H1 (cell line): ENCODE measurements around the gene PPP4R1. TPM values are rescaled to one million over a fixed set of nuclear protein-coding genes. Genes with fewer than 3 reads are reported as not detected.

ENCODE experiments used
- CTCF ChIA-PET: fragments of 300-600 bp; sonication (Branson Sonifier 250); formaldehyde crosslinking; loops from one replicate; lab custom pipeline; 2021; ENCODE audit not compliant: partially characterized antibody; lab: Charles Lee
- POLR2A ChIA-PET: fragments of 300-600 bp; sonication (Branson Sonifier 250); formaldehyde crosslinking; loops from one replicate; lab custom pipeline; 2021; ENCODE audit warnings: inconsistent platforms; ENCODE audit not compliant: partially characterized antibody; lab: Charles Lee
- DNase-seq, 2 experiments: peaks; one replicate each; pipeline versions ENCODE4 v3.0.0 to v3.0.0-alpha.2; 2010 to 2022; ENCODE audit warnings: low spot score in 2 of 2, low read depth in 1 of 2, mixed read lengths in 1 of 2
- FAIRE-seq: peaks from 2 replicates; lab custom pipeline; 2011; peaks lifted over from hg19 to GRCh38; lab: Jason Lieb, UNC
- H2AFZ ChIP-seq: 2 replicates; pipeline ENCODE4 v1.8.1; 2012; ENCODE audit warnings: low read length, inconsistent platforms
- H2AK5ac ChIP-seq: 2 replicates; pipeline ENCODE4 v1.6.1; 2013; ENCODE audit warnings: low read depth, low read length
- H2BK120ac ChIP-seq: replicated peaks from 2 replicates; pipeline ENCODE3; 2013; ENCODE audit warnings: low read depth, low read length, inconsistent platforms
- H2BK12ac ChIP-seq: 2 replicates; pipeline ENCODE4 v1.6.1; 2013; ENCODE audit warnings: low read depth, low read length
- H2BK15ac ChIP-seq: 2 replicates; pipeline ENCODE4 v1.6.1; 2013; ENCODE audit warnings: low read length
- H2BK20ac ChIP-seq: 2 replicates; pipeline ENCODE4 v1.6.1; 2013; ENCODE audit warnings: low read length
- H2BK5ac ChIP-seq: 2 replicates; pipeline ENCODE4 v1.6.1; 2013; ENCODE audit warnings: low read depth, low read length
- H3K14ac ChIP-seq: 2 replicates; pipeline ENCODE4 v1.6.1; 2013; ENCODE audit warnings: inconsistent platforms; ENCODE audit not compliant: insufficient read length
- H3K18ac ChIP-seq: 2 replicates; pipeline ENCODE4 v1.6.1; 2013; ENCODE audit warnings: low read length; ENCODE audit errors: extremely low read depth
- H3K23ac ChIP-seq: 2 replicates; pipeline ENCODE4 v1.6.1; 2013; ENCODE audit warnings: inconsistent platforms; ENCODE audit not compliant: insufficient read length
- H3K23me2 ChIP-seq: 2 replicates; pipeline ENCODE4 v1.6.1; 2013; ENCODE audit warnings: low read depth, low read length
- H3K27ac ChIP-seq: 2 replicates; pipeline ENCODE4 v1.6.1; 2011; ENCODE audit warnings: low read depth, low read length, inconsistent platforms
- H3K27me3 ChIP-seq, 4 experiments: replicated peaks in 1 of 4; 1 replicate in 1 of 4; 2 replicates in 3 of 4; pipeline versions ENCODE4 v1.6.1 to v1.8.1; 2011 to 2013; ENCODE audit warnings: low read length in 3 of 4, mild to moderate bottlenecking in 3 of 4, inconsistent platforms in 2 of 4, mixed read lengths in 2 of 4, moderate library complexity in 1 of 4; ENCODE audit not compliant: control insufficient read depth in 3 of 4, insufficient read depth in 3 of 4; ENCODE audit errors: extremely low read depth in 1 of 4
- H3K36me3 ChIP-seq, 4 experiments: 2 replicates each; pipeline versions ENCODE4 v1.6.1 to v1.8.1; 2011 to 2013; ENCODE audit warnings: mild to moderate bottlenecking in 4 of 4, low read length in 3 of 4, moderate library complexity in 2 of 4, control low read depth in 1 of 4, inconsistent platforms in 1 of 4; ENCODE audit not compliant: insufficient read depth in 4 of 4, control insufficient read depth in 2 of 4
- H3K4ac ChIP-seq: replicated peaks from 2 replicates; pipeline ENCODE3; 2013; ENCODE audit warnings: low read length, low read depth, mixed read lengths, inconsistent platforms; ENCODE audit not compliant: insufficient read length
- H3K4me1 ChIP-seq, 4 experiments: replicated peaks in 1 of 4; 1 replicate in 1 of 4; 2 replicates in 3 of 4; pipeline versions ENCODE4 v1.6.1 to v1.8.1; 2011 to 2013; ENCODE audit warnings: low read length in 3 of 4, inconsistent platforms in 2 of 4, mixed read lengths in 1 of 4; ENCODE audit not compliant: insufficient read depth in 4 of 4, control insufficient read depth in 3 of 4
- H3K4me2 ChIP-seq, 2 experiments: 2 replicates each; pipeline versions ENCODE4 v1.6.1 to v1.8.1; 2011 to 2013; ENCODE audit warnings: low read depth in 2 of 2, low read length in 2 of 2, control low read depth in 1 of 2, inconsistent platforms in 1 of 2, mild to moderate bottlenecking in 1 of 2; ENCODE audit not compliant: insufficient read depth in 1 of 2
- H3K4me3 ChIP-seq, 4 experiments: fragments of 200-600, 300-600 bp in 1 of 4; sonication (generic), shearing (Covaris generic), sonication (Bioruptor Twin) in 1 of 4; 2 replicates each; pipeline versions ENCODE4 v1.5.1 to v1.8.1; 2011 to 2016; ENCODE audit warnings: low read length in 4 of 4, low read depth in 3 of 4, control low read depth in 2 of 4, inconsistent platforms in 2 of 4, mild to moderate bottlenecking in 2 of 4, mixed read lengths in 1 of 4, moderate library complexity in 1 of 4; ENCODE audit not compliant: insufficient read depth in 2 of 4; ENCODE audit errors: extremely low read depth in 1 of 4
- H3K56ac ChIP-seq: replicated peaks from 2 replicates; pipeline ENCODE3; 2013; ENCODE audit warnings: low read depth, mild to moderate bottlenecking, mixed read lengths, low read length, inconsistent platforms; ENCODE audit not compliant: insufficient read length
- H3K79me1 ChIP-seq: 2 replicates; pipeline ENCODE4 v1.6.1; 2013; ENCODE audit warnings: low read depth, low read length, control low read depth
- H3K79me2 ChIP-seq, 2 experiments: 2 replicates each; pipeline versions ENCODE4 v1.6.1 to v1.8.1; 2012 to 2013; ENCODE audit warnings: low read length in 2 of 2, mild to moderate bottlenecking in 2 of 2, inconsistent platforms in 1 of 2; ENCODE audit not compliant: insufficient read depth in 2 of 2, control insufficient read depth in 1 of 2
- H3K9ac ChIP-seq, 4 experiments: replicated peaks in 1 of 4; 1 replicate in 1 of 4; 2 replicates in 3 of 4; pipeline versions ENCODE4 v1.6.1 to v1.8.1; 2011 to 2013; ENCODE audit warnings: low read depth in 3 of 4, low read length in 3 of 4, control low read depth in 2 of 4, mild to moderate bottlenecking in 2 of 4, moderate library complexity in 2 of 4, inconsistent platforms in 1 of 4; ENCODE audit errors: extremely low read depth in 1 of 4
- H3K9me3 ChIP-seq, 2 experiments: 2 replicates each; pipeline versions ENCODE4 v1.6.1 to v1.8.1; 2012 to 2013; ENCODE audit warnings: mild to moderate bottlenecking in 2 of 2, moderate library complexity in 2 of 2, control low read depth in 1 of 2, inconsistent platforms in 1 of 2, low read depth in 1 of 2, low read length in 1 of 2, mixed read lengths in 1 of 2; ENCODE audit not compliant: insufficient read depth in 2 of 2
- H4K20me1 ChIP-seq, 2 experiments: replicated peaks in 1 of 2; 2 replicates each; pipeline versions ENCODE3 to v1.8.1; 2011 to 2013; ENCODE audit warnings: inconsistent platforms in 2 of 2, low read length in 2 of 2, mild to moderate bottlenecking in 1 of 2; ENCODE audit not compliant: insufficient read depth in 2 of 2, control insufficient read depth in 1 of 2
- H4K5ac ChIP-seq: 2 replicates; pipeline ENCODE4 v1.6.1; 2013; ENCODE audit warnings: low read length, low read depth, mixed read lengths, inconsistent platforms; ENCODE audit not compliant: insufficient read length
- H4K8ac ChIP-seq: 2 replicates; pipeline ENCODE4 v1.8.0; 2013; ENCODE audit warnings: mild to moderate bottlenecking, moderate library complexity, low read length, inconsistent platforms; ENCODE audit not compliant: insufficient read depth; ENCODE audit errors: extremely low read depth
- H4K91ac ChIP-seq: replicated peaks from 2 replicates; pipeline ENCODE3; 2013; ENCODE audit warnings: low read length, mixed read lengths, inconsistent platforms; ENCODE audit not compliant: insufficient read length
- BRCA1 ChIP-seq: IDR thresholded peaks from 2 replicates; pipeline ENCODE4 v1.6.1; 2012; ENCODE audit warnings: low read depth, low read length, improper control_type of control experiment
- SIX5 ChIP-seq: IDR thresholded peaks from 2 replicates; pipeline ENCODE4 v1.6.1; 2011; ENCODE audit warnings: mild to moderate bottlenecking, low read depth, low read length
- SP2 ChIP-seq: IDR thresholded peaks from 2 replicates; pipeline ENCODE4 v1.6.1; 2012; ENCODE audit warnings: mild to moderate bottlenecking, low read length, inconsistent platforms
- SP4 ChIP-seq: IDR thresholded peaks from 2 replicates; pipeline ENCODE4 v1.6.1; 2012; ENCODE audit warnings: low read length, inconsistent platforms
- SUZ12 ChIP-seq: fragments of 200-600 bp; sonication (generic); IDR thresholded peaks from 2 replicates; pipeline ENCODE4 v1.6.1; 2012; ENCODE audit warnings: mild to moderate bottlenecking, inconsistent platforms, low read length, moderate library complexity, mixed read lengths
- TEAD4 ChIP-seq: IDR thresholded peaks from 2 replicates; pipeline ENCODE4 v1.6.1; 2012; ENCODE audit warnings: low read depth, low read length, inconsistent platforms, mixed read lengths
- WGBS, 2 experiments: shearing (Covaris generic) in 1 of 2; methylation state at CpG; one replicate each; pipeline versions ENCODE4 v1.1.6 to v1.1.7; 2013 to 2015; ENCODE audit warnings: low lambda C conversion rate in 2 of 2, mixed read lengths in 2 of 2, inconsistent platforms in 1 of 2, low coverage in 1 of 2, missing lambda C conversion rate in 1 of 2; ENCODE audit not compliant: insufficient replicate concordance in 2 of 2, insufficient coverage in 1 of 2, insufficient read length in 1 of 2; ENCODE audit errors: extremely low coverage in 1 of 2, missing lambda C conversion rate in 1 of 2; 5-methylcytosine and 5-hydroxymethylcytosine counted together
- polyA plus RNA-seq, 7 experiments: library from polyadenylated mRNA; depleted of rRNA in 3 of 7; stranded (reverse) in 5 of 7; unstranded in 2 of 7; fragments of >200 nt in 5 of 7; fragments of 200-250 nt in 2 of 7; gene quantifications; 1 replicate in 5 of 7; 2 replicates in 1 of 7; 4 replicates in 1 of 7; pipeline versions ENCODE4 v1.2.1 to v1.2.3, GENCODE V29; 2011 to 2013; ENCODE audit warnings: missing spikeins in 2 of 7, mixed read lengths in 2 of 7
- total RNA-seq: library from RNA; stranded (reverse); fragmentation: NEBNext Ultra II Directional; extraction: Animal tissue kit (Norgen Biotek cat#: 25700); gene quantifications from 2 replicates; pipeline ENCODE4 v1.2.1, GENCODE V29; 2021
- TF ChIP-seq, protein P1 (sequence below), 3 experiments: IDR thresholded peaks; 1 replicate in 2 of 3; 2 replicates in 1 of 3; pipeline versions ENCODE4 v1.5.1 to v1.6.1; 2011; ENCODE audit warnings: low read length in 3 of 3, mild to moderate bottlenecking in 3 of 3, inconsistent platforms in 2 of 3, low read depth in 1 of 3, moderate library complexity in 1 of 3; ENCODE audit not compliant: insufficient read depth in 1 of 3; ENCODE audit errors: control extremely low read depth in 1 of 3
- TF ChIP-seq, protein P2 (sequence below): IDR thresholded peaks from 2 replicates; pipeline ENCODE4 v1.6.1; 2012; ENCODE audit warnings: low read length, inconsistent platforms

The PPP4R1 gene
- total and polyA plus RNA-seq, 2 of the 8 experiments (the other 6 are each of a cell fraction or from before 2014, with no cell fraction given) = 67.4 to 96.1 TPM

DNA sequence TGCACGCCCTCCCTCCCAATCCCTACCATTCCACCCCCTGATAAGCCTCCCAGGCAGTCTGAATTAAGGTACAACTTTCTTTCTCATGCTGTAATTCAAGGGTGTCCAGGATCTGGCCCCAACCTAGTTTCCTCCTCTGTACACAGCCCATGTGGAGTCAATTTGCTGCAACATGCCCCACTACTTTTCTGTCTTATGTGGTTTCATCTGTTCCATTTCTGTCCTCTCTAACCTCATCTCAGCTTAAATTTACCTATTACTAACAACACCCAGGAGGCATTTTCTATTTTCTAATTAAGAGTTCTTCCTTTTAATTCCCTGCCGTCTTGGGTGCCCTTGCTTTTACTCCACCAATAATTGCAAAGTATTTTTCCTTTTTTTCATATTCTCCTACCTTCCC is 10.0 kb downstream of the PPP4R1 start:
- no peak overlapping the region for H2AFZ ChIP-seq
- H3K4me3 ChIP-seq = no peak overlapping the region
- no peak overlapping the region for H2AK5ac ChIP-seq
- H3K79me2 ChIP-seq = peaks cover 3 to 93% of the 10 kb centered on the region in 2 experiments; a peak in 3 of 4 replicates
- DNase-seq = no peak
- no peaks in the 10 kb centered on the region for H3K23me2 ChIP-seq
- CTCF ChIA-PET = no interaction called here
- no peak overlapping the region for H4K91ac ChIP-seq
- no peaks in the 10 kb centered on the region; a peak in 1 of 4 replicates for H3K9me3 ChIP-seq
- H4K20me1 ChIP-seq = no peaks in the 10 kb centered on the region
- H2BK120ac ChIP-seq = no peak overlapping the region
- 84% methylated on average over 2 of the region's 2 CpGs; no CpG with 5 or more reads in 1 of the 2 experiments for WGBS, 2 experiments
- no peak overlapping the region for H3K4me2 ChIP-seq
- H3K27ac ChIP-seq = no peak overlapping the region
- no peak overlapping the region for H4K8ac ChIP-seq
- H3K79me1 ChIP-seq = peaks cover 3% of the 10 kb centered on the region; the same call in 1 of the 2 replicates
- H2BK15ac ChIP-seq = no peak overlapping the region
- H3K14ac ChIP-seq = no peak overlapping the region
- H3K4me1 ChIP-seq = peaks cover 0 to 2% (median 0%) of the 10 kb centered on the region in 4 experiments; a peak in 1 of 7 replicates
- H3K4ac ChIP-seq = no peak overlapping the region
- POLR2A ChIA-PET = no interaction called here
- no peak overlapping the region for H3K23ac ChIP-seq
- no peak overlapping the region for H4K5ac ChIP-seq
- no peak overlapping the region for H2BK5ac ChIP-seq
- no peak for FAIRE-seq
- no peak overlapping the region for H3K56ac ChIP-seq
- H3K27me3 ChIP-seq = no peaks in the 10 kb centered on the region
- no peak overlapping the region for H2BK20ac ChIP-seq
- H2BK12ac ChIP-seq = no peak overlapping the region
- H3K18ac ChIP-seq = no peak overlapping the region
- H3K36me3 ChIP-seq = peaks cover 0 to 6% (median 1%) of the 10 kb centered on the region in 4 experiments; a peak in 3 of 8 replicates
- no peak overlapping the region for H3K9ac ChIP-seq
- TF ChIP-seq SP2 (no peak), SUZ12 (no peak), SIX5 (no peak), TEAD4 (no peak), BRCA1 (no peak), SP4 (no peak)
- TF ChIP-seq, protein P1, sequence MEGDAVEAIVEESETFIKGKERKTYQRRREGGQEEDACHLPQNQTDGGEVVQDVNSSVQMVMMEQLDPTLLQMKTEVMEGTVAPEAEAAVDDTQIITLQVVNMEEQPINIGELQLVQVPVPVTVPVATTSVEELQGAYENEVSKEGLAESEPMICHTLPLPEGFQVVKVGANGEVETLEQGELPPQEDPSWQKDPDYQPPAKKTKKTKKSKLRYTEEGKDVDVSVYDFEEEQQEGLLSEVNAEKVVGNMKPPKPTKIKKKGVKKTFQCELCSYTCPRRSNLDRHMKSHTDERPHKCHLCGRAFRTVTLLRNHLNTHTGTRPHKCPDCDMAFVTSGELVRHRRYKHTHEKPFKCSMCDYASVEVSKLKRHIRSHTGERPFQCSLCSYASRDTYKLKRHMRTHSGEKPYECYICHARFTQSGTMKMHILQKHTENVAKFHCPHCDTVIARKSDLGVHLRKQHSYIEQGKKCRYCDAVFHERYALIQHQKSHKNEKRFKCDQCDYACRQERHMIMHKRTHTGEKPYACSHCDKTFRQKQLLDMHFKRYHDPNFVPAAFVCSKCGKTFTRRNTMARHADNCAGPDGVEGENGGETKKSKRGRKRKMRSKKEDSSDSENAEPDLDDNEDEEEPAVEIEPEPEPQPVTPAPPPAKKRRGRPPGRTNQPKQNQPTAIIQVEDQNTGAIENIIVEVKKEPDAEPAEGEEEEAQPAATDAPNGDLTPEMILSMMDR (IDR thresholded peaks at IDR 0.05; ENCODE audit: control extremely low read depth in 1 of 3, insufficient read depth in 1 of 3, low read depth in 1 of 3, low read length in 3 of 3) = no peak
- TF ChIP-seq, protein P2, sequence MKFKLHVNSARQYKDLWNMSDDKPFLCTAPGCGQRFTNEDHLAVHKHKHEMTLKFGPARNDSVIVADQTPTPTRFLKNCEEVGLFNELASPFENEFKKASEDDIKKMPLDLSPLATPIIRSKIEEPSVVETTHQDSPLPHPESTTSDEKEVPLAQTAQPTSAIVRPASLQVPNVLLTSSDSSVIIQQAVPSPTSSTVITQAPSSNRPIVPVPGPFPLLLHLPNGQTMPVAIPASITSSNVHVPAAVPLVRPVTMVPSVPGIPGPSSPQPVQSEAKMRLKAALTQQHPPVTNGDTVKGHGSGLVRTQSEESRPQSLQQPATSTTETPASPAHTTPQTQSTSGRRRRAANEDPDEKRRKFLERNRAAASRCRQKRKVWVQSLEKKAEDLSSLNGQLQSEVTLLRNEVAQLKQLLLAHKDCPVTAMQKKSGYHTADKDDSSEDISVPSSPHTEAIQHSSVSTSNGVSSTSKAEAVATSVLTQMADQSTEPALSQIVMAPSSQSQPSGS = no peak
